GM18873 (cell line): Measurements from ENCODE around the gene SIRPG.
"Not testable (repeated sequence)": the region's sequence is repeated elsewhere in the genome, so short reads cannot be mapped to it uniquely, and the experiment has no call there.

Source experiments
- ATAC-seq: cut with Tn5 transposase; IDR thresholded peaks from one replicate; pipeline ENCODE4 v1.9.1; 2021; ENCODE audit warnings: mild to moderate bottlenecking, moderate library complexity, moderate number of reproducible peaks; ENCODE audit not compliant: unreplicated experiment, low FRiP score

The SIRPG gene

DNA sequence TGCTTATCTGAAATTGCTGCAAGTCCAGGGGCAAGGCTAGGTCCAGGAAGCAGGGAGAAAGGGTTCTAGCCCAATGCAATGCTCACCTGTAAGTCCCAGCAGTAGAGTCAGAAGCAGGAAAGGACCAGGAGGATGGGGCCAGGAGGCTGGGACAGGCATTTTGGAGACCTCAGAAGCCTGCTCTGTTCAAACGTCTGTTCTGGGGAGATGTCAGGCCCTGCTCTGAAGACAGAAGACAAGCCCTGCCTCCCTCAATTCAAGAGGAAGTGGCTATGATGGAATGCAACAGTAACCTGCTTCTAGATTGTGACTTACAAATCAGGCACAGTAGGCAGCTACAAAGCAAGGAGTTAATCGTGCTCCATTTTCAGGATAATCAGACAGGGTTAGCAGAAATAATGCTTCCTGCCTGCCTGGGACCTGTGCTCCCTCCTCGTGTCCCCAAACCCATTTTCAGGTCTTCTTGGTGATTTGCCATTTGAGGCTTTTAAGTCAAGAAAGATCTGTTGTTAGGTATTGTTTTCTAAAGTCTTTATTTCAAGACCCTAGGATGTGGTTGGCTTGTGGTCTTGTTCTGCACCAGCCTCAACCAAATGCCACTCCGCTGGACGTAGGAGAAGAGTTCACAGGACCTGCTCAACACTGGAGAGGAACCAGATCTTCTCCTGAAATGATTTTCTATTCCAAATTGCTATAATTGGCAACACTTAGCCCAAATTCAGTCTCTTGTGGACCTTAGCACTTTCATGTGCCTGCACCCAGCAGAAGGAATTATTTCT lies at the start of gene SIRPG:
SIRPG (minus strand) TSS at position 224 of the 779 bp plus-strand sequence; CDS start at position 159, 65 bp downstream.
- ATAC-seq, result no peak

DNA sequence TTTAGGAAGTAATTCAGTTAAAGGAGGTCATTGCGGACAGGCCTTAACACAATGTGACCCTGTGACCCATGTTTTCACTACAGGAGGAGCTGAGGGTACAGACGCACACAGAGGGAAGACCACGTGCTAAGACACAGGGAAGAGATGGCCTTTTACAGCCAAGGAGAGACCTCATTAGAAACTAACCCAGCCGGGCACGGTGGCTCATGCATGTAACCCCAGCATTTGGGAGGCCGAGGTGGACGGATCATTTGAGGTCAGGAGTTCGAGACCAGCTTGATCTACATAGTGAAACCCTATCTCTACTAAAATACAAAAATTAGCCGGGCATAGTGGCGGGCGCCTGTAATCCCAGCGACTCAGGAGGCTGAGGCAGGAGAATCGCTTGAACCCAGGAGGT lies 49.3 kb upstream of the SIRPG start:
- ATAC-seq, result not testable (repeated sequence)

DNA sequence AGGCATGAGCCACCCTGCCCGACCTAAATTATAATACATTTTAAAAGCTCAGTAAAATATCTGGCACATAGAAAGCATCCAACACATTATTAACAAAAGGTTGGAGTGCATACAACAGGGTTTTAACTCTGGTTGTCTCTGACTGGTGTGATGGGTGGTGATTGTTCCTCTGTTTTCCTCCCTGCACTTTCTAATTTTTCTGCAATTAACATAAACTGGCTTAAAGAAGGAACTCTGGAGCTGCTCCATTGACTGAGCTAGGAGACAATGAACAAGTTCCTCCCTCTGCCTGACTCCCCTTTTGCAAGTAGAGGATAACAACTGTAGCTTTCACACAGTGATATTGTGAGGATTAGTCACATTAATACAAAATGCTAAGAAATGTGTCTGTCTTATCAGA lies 48.5 kb upstream of the SIRPG start:
- ATAC-seq, result no peak

DNA sequence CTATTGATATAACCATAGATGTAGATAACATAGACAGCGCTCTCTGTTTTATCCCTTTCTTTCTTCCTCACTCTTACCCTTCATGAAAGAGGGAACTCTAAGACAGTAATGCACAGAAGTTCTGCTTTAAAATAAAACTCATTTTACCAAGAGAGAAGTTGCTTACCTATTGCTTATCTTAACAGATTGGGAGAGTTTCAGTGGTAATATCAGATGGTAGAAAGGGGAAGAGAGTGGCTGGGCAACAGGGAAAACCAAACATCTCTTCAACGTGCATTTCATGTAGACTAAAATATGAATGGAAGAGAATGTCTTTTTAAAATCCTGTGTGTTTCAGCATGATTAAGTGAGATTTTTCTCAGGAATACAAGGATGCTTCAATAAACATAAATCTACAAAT lies 45.3 kb upstream of the SIRPG start:
- no peak for ATAC-seq

DNA sequence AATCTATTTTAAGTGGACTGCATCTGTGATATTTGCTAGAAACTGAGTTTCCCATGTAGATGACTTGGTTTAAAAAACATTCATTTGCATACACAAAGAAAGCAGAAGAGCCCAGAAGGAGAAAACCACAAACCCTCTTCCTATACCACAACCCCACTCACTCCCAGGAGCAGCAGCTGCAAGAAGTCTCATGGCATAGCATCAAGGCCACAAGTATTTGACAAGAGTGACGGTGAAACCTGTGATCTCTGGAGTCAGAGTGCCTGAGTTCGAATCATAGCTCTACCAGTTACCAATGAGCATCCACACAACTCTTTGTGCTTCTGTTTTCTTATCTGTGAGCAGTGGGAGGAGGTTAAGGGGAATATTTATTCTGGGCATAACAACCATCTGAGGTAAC lies 44.7 kb upstream of the SIRPG start:
- ATAC-seq, result no peak

DNA sequence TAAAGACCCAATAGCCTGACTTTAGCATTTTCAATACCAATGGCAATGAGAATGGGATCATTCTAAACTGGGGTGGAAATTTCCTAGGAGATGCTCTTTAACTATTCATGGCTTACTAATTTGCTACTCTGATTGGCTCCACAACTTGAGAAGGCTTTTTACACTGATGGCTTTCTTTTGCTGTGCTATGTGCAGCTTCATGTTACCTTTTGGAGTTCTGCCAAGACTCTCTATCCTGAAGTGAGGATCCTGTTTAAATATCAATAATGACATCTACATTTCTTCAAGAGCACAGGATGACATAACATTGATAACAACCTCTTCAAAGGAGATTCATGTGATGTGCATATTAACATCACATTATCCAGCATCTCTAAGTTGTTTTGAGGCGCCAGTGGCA lies 43.4 kb upstream of the SIRPG start:
- ATAC-seq, result no peak

DNA sequence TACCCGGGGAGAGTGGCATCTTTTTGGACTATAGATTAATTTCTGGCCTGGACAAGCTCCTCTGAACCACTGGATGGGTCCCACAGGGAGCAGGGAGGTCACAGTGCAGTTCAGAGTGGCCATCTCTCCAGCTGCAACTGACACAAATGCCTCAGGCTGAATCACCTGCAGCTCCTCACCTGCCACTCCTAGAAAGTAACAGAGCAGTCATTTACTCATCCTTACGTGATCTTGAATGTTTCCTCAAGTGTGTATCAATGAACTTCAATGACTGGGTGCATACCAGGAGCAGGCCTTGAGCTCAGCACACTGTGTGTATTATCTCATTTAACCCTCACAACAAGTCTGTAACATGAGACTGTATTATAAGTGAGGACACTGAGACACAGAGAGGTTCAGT lies 40.0 kb upstream of the SIRPG start:
- ATAC-seq, result no peak

DNA sequence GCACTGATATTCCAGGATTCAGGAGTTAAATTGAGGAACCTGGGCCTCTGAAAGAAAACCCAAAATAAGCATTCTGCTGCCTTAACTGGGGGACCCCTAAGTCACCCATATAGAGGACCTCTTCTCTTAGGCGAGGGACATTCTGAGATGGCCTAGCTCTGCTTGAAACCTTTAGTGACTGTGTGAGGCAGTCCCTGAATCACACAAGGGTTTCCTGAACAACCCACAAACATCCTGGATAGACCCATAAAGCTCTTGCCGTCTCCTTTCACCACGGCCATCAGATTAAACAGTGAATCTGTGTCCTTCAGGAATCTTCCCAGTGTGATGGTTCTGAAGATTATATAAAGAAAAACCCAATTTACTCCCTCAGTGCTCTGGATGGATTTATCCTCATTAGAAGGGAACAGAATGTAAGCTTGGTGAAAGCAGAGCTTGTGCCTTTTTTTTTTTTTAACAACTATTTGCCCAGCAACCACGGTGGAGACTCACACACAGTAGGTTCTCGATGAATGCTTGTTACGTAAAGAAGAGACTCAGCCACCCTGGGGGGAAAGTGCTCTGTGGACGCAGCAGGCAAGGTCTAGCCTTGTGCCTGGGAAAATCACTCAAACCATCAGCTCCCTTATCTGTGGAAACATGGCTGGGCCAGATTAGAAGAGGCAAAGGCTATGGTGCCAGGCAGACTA lies 39.1 kb upstream of the SIRPG start:
- no peak for ATAC-seq

DNA sequence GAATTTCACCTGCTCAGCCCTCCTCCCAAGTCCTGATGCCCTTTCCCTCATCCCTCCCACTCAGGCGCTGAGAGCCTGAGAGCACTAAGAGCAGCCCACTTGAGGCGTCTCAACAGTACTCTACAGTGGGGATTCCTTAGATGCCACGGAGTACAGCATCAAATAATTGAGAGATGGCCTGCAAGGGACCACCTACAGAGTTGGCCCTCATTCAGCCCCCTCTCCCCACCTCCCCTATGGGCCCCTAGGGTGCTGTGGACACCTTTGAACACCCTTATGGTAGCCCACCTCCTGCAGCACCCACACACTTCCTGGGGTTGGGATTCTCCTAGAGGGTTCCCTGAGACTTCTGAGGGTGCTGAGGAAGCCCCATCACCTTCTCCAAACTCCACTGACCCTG lies 37.1 kb upstream of the SIRPG start:
- no peak for ATAC-seq

DNA sequence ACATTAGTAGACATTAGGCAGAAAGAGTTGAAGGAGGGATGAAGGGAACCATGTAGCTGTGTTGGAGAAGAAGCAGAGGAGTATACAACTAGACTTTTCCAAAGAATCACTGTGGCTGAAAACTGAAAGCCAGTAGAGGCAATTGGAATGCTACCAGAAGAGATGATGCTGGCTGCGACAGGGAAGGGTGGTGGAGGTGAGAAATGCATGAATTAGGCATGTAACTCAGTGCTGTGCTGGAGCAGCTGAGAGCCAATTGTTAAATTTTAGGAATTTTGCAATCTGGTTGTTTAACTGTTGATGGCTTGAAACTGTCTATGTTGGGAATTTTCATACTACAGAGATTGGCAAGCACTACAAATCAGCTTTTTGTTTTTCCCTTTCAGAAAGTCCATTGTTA lies 35.8 kb upstream of the SIRPG start:
- no peak for ATAC-seq

DNA sequence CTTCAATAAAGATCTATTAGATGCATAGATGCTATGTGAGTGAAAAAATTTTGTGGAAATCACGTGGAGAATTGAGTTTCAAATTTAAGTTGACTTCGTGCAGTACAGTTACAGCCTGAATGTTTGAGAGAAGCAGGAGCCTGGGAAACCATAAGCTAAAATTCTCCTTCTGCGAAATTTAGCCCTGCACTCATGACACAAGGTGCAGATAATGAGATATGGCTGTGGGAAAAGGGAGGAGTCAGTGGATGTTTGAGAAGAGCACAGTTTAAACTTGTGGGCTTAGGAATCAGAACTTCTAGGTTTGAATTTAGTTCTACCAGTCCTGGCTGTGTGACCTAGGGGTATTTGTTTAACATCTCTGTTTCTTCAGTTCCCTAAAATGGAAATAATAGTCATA lies 32.1 kb upstream of the SIRPG start:
- no peak for ATAC-seq

DNA sequence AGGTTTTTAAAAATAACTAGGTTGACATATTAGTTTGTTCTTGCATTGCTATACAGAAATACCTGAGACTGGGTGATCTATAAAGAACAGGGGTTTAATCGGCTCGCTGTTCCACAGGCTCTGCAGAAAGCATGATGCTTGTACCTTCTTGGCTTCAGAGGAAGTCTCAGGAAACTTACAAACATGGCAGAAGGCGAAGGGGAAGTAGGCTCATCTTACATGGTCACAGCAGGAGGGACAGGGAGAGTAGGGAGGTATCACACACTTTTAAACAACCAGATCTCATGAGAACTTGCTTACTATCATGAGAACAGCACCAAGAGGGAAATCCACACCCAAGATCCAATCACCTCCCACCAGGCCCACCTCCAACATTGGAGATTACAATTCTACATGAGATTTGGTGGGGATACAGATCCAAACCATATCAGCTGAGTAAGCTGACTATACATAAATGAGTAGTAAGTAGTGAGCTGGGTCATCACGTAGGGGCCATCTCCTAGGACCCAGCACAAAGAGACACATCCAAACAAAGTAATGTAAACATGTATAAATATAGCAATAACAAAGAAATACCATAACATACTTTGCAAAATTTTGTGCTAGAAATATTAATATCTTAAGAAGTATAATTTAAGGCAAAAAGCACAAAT lies 31.4 kb upstream of the SIRPG start:
- no peak for ATAC-seq

DNA sequence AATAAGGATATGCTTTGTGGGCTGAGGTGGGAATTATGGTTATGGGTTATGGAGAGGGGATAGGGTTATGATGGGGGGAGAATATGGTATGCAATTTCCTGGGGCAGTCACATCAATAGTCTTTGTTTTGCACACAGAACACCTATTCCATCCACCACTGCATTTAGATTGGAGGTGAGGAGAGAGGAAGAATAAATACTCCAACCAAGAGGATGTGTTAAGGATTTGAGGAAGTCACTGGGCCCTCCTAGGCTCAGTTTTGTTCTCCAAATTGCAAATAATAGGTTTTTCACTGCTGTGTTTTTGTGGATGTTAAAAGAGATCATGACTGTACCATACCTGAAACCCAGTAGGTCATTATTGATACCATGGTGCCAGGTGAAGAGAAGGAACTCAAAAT lies 29.5 kb upstream of the SIRPG start:
- no peak for ATAC-seq

DNA sequence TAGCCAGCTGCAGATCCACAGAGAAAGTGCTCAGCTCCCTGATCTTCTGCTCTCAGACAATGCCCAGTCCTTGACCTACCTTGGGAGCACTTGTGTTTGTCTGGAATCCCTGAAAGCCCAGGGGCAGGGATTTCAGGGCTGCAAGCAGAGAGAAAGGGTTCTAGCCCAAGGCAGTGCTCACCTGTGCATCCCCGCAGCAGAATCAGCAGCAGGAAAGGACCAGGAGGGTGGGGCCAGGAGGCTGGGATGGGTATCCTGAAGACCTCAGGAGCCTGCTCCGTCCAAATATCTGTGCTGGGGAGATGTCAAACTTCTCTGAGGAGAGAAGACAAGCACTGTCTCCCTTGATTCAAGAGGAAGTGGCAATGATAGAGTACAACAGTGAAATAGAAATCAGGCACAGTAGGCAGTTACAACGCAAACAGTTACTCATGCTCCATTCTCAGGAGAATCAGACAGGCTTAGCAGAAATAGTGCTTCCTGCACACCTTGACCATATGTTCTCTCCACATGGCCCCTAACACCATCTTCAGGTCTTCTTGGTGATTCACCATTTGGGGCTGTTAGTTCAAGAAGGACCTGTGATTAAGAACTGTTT lies 28.7 kb upstream of the SIRPG start:
- ATAC-seq, result no peak

DNA sequence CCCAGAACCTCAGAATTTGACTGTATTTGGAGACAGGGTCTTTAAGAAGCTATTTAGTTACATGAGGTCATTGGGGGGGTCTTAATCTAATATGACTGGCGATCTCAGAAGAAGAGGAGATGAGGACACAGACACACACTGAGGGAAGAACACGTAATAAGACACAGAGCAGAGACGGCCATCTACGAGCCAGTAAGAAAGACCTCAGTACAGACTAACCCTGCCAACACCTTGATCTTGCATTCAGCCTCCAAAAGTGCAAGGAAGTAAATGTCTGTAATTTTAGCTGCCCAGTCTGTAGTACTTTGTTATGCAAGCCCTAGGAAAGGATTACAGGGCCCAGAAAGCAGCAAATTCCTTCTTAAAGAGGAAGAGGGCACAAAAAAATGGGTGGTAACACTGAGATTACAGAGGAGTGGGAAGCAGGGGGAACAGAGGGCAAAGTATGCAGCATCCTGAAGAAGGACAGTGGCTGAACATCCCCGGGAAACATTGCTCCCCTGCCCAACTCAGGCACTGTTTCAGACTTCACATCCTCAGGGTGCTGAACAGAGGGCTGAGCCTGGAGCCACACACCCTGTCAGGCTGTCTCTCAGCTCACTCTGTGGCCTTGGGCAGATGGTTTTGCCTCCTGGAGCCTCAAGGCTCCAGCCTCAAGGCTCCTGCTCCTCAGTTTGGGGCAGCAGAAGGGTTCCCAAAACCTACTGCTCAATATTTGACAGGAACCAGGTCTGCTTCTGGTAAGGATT lies 27.9 kb upstream of the SIRPG start:
- ATAC-seq, result no peak

DNA sequence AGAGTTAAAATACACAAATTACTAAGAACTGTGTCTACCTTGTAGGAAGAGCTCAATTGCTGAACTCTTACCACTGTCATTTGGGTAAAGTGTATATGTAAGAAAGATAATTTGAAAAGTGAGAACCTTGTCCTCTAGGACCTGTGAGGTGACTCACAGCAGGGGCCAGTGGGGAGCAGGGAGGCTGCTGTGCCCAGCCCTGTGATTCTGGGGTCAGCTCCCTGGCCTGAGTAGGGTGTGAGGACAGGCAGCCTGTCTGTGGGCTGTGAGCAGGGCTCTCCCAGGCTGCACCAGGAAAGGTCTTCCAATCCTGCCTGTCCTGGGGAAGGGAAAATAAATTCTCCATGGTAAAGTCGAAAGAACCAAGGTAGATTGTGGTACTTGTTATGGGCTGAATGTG lies 27.3 kb upstream of the SIRPG start:
- ATAC-seq, result no peak

DNA sequence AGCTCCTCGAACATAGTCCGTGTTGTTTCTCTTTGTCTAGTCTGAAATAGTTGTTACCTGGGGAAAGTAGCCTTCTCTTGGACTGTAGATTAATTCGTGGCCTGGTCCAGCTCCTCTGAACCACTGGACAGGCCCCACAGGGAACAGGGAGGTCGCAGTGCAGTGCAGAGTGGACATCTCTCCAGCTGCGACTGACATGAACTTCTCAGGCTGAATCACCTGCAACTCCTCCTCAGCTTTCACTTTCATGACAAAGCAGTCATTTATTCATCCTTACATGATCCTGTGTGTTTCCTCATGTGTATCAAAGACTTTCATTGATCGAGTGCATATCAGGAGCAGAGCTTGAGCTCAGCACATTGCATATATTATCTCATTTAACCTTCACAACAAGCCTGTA lies 19.1 kb upstream of the SIRPG start:
- no peak for ATAC-seq

DNA sequence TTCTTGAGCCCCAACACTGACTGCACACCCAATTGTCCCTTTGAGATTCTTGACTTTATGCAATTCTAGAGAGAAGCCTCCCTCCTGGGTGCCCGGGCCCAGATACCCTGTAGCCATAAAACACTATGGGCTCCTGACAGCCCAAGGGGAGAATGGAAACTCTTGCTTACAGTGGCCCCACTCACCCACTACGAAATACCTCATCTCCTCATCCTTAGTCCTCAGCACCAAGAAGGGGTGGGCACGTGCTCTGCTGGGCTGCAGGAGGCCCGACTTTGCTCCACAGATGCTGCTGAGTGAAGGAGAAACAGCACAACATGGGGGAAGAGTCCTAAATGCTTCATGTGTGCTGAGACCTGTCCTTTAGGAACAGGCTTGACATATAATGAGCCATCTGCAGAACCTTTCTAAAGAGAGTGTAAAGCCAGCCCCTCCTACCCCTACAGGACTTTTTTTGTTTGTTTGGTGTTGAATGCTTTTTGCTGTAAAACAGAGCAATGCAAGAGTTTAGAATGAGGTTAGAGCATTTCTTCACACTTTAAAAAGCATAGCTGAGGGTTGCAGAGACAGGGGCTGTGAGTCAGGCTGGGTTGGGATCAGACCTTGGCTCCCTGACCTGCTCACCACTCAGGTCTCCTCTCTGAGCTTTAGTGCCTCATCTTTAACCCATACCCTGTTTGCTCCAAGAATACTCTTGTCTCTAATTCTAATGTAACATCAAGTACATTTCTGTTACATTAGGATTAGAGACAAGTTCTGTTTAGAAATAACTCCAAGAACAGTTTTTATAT lies 17.6 kb upstream of the SIRPG start:
- ATAC-seq, result no peak

DNA sequence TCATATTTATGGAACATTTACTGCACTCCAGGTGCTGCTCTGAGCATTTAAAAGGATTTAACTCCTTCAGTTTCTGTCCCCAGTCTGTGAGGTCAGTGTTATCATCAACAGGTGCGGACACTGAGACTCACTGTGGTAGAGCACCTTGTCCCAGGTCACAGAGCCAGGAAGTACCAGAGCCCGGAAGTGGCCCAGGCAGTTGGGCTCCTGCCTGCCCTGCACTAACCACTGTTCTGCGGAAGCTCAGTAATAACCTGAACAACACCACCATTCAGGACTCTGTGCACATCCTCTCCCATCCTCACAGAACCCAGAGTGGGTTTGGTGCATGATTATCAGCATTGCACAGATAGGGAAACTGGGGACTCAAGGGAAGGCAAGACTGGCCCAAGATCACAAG lies 16.8 kb upstream of the SIRPG start:
- no peak for ATAC-seq

DNA sequence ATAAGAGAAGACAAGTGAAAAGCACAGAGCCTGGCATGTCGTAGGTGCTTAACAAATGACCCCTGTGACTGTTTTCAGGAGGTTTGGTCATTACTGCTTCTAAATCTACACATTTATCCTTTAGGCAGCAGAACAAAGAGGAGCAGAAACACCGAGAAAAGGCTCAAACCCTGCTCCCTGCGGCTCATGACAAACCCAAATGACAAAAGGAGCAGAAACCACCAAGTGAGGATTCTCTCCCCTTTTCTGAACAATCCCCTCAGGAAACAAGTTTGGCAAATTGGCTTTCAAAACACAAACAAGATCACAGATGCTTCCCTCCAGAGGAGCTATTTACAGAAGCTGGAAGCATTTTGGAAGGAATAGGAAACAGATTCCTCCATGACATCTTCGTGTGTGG lies 15.8 kb upstream of the SIRPG start:
- ATAC-seq, result no peak
